GM12878 (cell line): Measurements from ENCODE around the gene KNSTRN. TPM values are rescaled to one million over a fixed set of nuclear protein-coding genes. Genes with fewer than 3 reads are reported as not detected.

Experiments used
- ATAC-seq: fragments of 200-7000 bp; cut with Tn5 transposase; 3 replicates; pipeline ENCODE4 v1.9.1; 2020; ENCODE audit warnings: mild to moderate bottlenecking, moderate library complexity
- BruUV-seq: library from RNA; stranded (reverse); fragments of 400-500 nt; replicated peaks from 2 replicates; lab custom pipeline; 2021; lab: Mats Ljungman, UMichigan
- CTCF ChIA-PET: fragments of 300-600 bp; sonication (Branson Sonifier 250); formaldehyde crosslinking; extraction: SDS; loops from one replicate; lab custom pipeline; 2021; ENCODE audit warnings: inconsistent platforms; lab: Yijun Ruan, JAX
- POLR2A ChIA-PET: fragments of 350-600 bp; formaldehyde crosslinking; extraction: SDS; loops from one replicate; lab custom pipeline; 2021; ENCODE audit warnings: inconsistent platforms; lab: Charles Lee
- RAD21 ChIA-PET: fragments of 300-600 bp; sonication (Branson Sonifier 250); formaldehyde crosslinking; loops from one replicate; lab custom pipeline; 2023; ENCODE audit warnings: antibody characterized with exemption; ENCODE audit not compliant: unreplicated experiment; lab: Charles Lee
- SMC1A ChIA-PET: fragments of 300-600 bp; sonication (Branson Sonifier 250); formaldehyde crosslinking; loops from one replicate; lab custom pipeline; 2023; ENCODE audit not compliant: unreplicated experiment, uncharacterized antibody; lab: Charles Lee
- DNase-seq: peaks from one replicate; pipeline ENCODE4 v3.0.0-alpha.2; 2011; ENCODE audit warnings: low read depth, low spot score
- FAIRE-seq: peaks from 3 replicates; lab custom pipeline; 2011; peaks lifted over from hg19 to GRCh38; lab: Jason Lieb, UNC
- H2AFZ ChIP-seq: 2 replicates; pipeline ENCODE4 v1.6.0; 2011; ENCODE audit warnings: low read depth, low read length, control low read depth; ENCODE audit not compliant: control insufficient read depth
- H3K27ac ChIP-seq: 2 replicates; pipeline ENCODE4 v1.5.1; 2011; ENCODE audit warnings: control low read depth; ENCODE audit not compliant: control insufficient read depth, insufficient read depth
- H3K27me3 ChIP-seq, 2 experiments: replicated peaks in 1 of 2; 2 replicates each; pipeline versions ENCODE4 v1.6.0 to v1.6.1; 2011; ENCODE audit warnings: low read length in 1 of 2; ENCODE audit not compliant: control insufficient read depth in 2 of 2, insufficient read depth in 2 of 2
- H3K36me3 ChIP-seq, 2 experiments: 2 replicates each; pipeline ENCODE4 v1.5.1; 2011; ENCODE audit warnings: low read length in 1 of 2; ENCODE audit not compliant: control insufficient read depth in 2 of 2, insufficient read depth in 2 of 2
- H3K4me1 ChIP-seq: 2 replicates; pipeline ENCODE4 v1.6.1; 2011; ENCODE audit warnings: mild to moderate bottlenecking, low read length, moderate library complexity, mixed read lengths; ENCODE audit not compliant: control insufficient read depth, insufficient read depth
- H3K4me2 ChIP-seq: 2 replicates; pipeline ENCODE4 v1.6.0; 2011; ENCODE audit warnings: control low read depth; ENCODE audit not compliant: control insufficient read depth, insufficient read depth
- H3K4me3 ChIP-seq: fragments of 200-600 bp; sonication (generic); 2 replicates; pipeline ENCODE4 v1.5.1; 2016
- H3K79me2 ChIP-seq: 2 replicates; pipeline ENCODE4 v1.6.0; 2011; ENCODE audit warnings: low read length; ENCODE audit not compliant: control insufficient read depth, insufficient read depth
- H3K9ac ChIP-seq: 2 replicates; pipeline ENCODE4 v1.8.0; 2011; ENCODE audit warnings: low read length, control low read depth, mixed read lengths; ENCODE audit not compliant: control insufficient read depth, insufficient read depth
- H3K9me3 ChIP-seq: replicated peaks from 3 replicates; pipeline ENCODE4 v1.5.1; 2011; ENCODE audit warnings: mild to moderate bottlenecking, low read length; ENCODE audit not compliant: control insufficient read depth, insufficient read depth
- H4K20me1 ChIP-seq: 2 replicates; pipeline ENCODE4 v1.6.0; 2011; ENCODE audit not compliant: control insufficient read depth, insufficient read depth
- ATF7 ChIP-seq: fragments of 450-650 bp; IDR thresholded peaks from 2 replicates; pipeline ENCODE4 v1.6.1; 2016; ENCODE audit warnings: low read depth, mild to moderate bottlenecking
- BCL11A ChIP-seq: IDR thresholded peaks from 2 replicates; pipeline ENCODE4 v1.6.1; 2011; ENCODE audit warnings: low read depth, low read length
- CBX5 ChIP-seq: sonication (generic); IDR thresholded peaks from 2 replicates; pipeline ENCODE4 v1.6.1; 2016; ENCODE audit warnings: low read depth, moderate library complexity, mild to moderate bottlenecking, inconsistent platforms
- CEBPZ ChIP-seq: fragments of 150-350 bp; IDR thresholded peaks from 2 replicates; pipeline ENCODE4 v1.6.1; 2016; ENCODE audit warnings: low read depth, low read length
- IKZF2 ChIP-seq, 2 experiments: fragments of 450-650 bp; IDR thresholded peaks; 2 replicates each; pipeline ENCODE4 v1.6.1; 2017; ENCODE audit warnings: mild to moderate bottlenecking in 2 of 2, moderate library complexity in 2 of 2
- NRF1 ChIP-seq: conservative IDR thresholded peaks from 2 replicates; pipeline ENCODE4 v1.6.1; 2011; ENCODE audit warnings: mild to moderate bottlenecking, low read depth, low read length, improper control_type of control experiment
- TAF1 ChIP-seq: IDR thresholded peaks from 2 replicates; pipeline ENCODE4 v1.6.1; 2011; ENCODE audit warnings: mild to moderate bottlenecking, low read depth, low read length, borderline replicate concordance
- USF1 ChIP-seq: IDR thresholded peaks from 2 replicates; pipeline ENCODE4 v1.6.1; 2011; ENCODE audit warnings: borderline replicate concordance, low read depth, mild to moderate bottlenecking, moderate library complexity, mixed read lengths, low read length; ENCODE audit not compliant: insufficient read depth; ENCODE audit errors: extremely low read length
- ZNF207 ChIP-seq: fragments of 450-650 bp; IDR thresholded peaks from 2 replicates; pipeline ENCODE4 v1.6.1; 2014; ENCODE audit warnings: antibody characterized with exemption, mild to moderate bottlenecking, borderline replicate concordance
- WGBS: methylation state at CpG from one replicate; pipeline ENCODE4 v1.1.6; 2016; ENCODE audit warnings: low lambda C conversion rate; ENCODE audit not compliant: insufficient replicate concordance, insufficient coverage; ENCODE audit errors: missing lambda C conversion rate; 5-methylcytosine and 5-hydroxymethylcytosine counted together
- in situ Hi-C: fragments of 300-500 bp; cut with MboI; formaldehyde crosslinking; loops from 9 replicates; pipeline ENCODE4 v1.14.3; 2018; ENCODE audit warnings: mixed read lengths
- intact Hi-C: fragments of 100-400 bp; cut with micrococcal nuclease; formaldehyde crosslinking; loops from one replicate; pipeline ENCODE4 v1.14.2; 2022; ENCODE audit not compliant: unreplicated experiment
- polyA plus RNA-seq, 11 experiments: library from polyadenylated mRNA; depleted of rRNA in 4 of 11; unstranded in 6 of 11; stranded (reverse) in 5 of 11; fragments of >200 nt; fragmentation: Nextera tagmentation in 4 of 11; fragmentation: Illumina TruSeq in 1 of 11; extraction: Ambion mirVana in 4 of 11; extraction: Trizol in 1 of 11; gene quantifications; 1 replicate in 1 of 11; 2 replicates in 10 of 11; pipeline versions ENCODE4 v1.2.1 to v1.2.3, GENCODE V29; 2011 to 2016; ENCODE audit warnings: inconsistent platforms in 2 of 11, missing spikeins in 2 of 11, low read depth in 1 of 11
- total RNA-seq, 4 experiments: library from RNA; depleted of rRNA in 3 of 4; stranded (reverse); fragments of >200 nt in 3 of 4; fragmentation: Illumina TruSeq in 1 of 4; extraction: Trizol in 1 of 4; gene quantifications; 2 replicates each; pipeline versions ENCODE4 v1.2.1 to v1.2.3, GENCODE V29; 2013 to 2021
- TF ChIP-seq, protein P1 (sequence below): fragments of 450-650 bp; IDR thresholded peaks from 2 replicates; pipeline ENCODE4 v1.6.1; 2018; ENCODE audit warnings: borderline replicate concordance, mild to moderate bottlenecking; ENCODE audit not compliant: partially characterized antibody
- TF ChIP-seq, protein P2 (sequence below): fragments of 450-650 bp; IDR thresholded peaks from 2 replicates; pipeline ENCODE4 v1.6.1; 2016; ENCODE audit warnings: mild to moderate bottlenecking

KNSTRN gene
- total and polyA plus RNA-seq, 10 of the 15 experiments (the other 5 are each of a cell fraction or from before 2014, with no cell fraction given), result 30.3 to 72.1 (median 47.1) TPM

GRCh38 chr15:40360015-40360414 lies 22.5 kb upstream of the KNSTRN start:
- in situ Hi-C loops, result no loop called here
- no peaks in the 10 kb centered on the region for H4K20me1 ChIP-seq
- H3K79me2 ChIP-seq, result no peaks in the 10 kb centered on the region
- no peak for FAIRE-seq
- no peak overlapping the region for H3K4me3 ChIP-seq
- BruUV-seq, result no TSS peak
- intact Hi-C loops, result no loop called here
- no peak overlapping the region for H3K4me2 ChIP-seq
- TF ChIP-seq, protein P1, sequence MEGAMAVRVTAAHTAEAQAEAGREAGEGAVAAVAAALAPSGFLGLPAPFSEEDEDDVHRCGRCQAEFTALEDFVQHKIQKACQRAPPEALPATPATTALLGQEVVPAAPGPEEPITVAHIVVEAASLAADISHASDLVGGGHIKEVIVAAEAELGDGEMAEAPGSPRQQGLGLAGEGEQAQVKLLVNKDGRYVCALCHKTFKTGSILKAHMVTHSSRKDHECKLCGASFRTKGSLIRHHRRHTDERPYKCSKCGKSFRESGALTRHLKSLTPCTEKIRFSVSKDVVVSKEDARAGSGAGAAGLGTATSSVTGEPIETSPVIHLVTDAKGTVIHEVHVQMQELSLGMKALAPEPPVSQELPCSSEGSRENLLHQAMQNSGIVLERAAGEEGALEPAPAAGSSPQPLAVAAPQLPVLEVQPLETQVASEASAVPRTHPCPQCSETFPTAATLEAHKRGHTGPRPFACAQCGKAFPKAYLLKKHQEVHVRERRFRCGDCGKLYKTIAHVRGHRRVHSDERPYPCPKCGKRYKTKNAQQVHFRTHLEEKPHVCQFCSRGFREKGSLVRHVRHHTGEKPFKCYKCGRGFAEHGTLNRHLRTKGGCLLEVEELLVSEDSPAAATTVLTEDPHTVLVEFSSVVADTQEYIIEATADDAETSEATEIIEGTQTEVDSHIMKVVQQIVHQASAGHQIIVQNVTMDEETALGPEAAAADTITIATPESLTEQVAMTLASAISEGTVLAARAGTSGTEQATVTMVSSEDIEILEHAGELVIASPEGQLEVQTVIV, result no peak
- TF ChIP-seq, protein P2, sequence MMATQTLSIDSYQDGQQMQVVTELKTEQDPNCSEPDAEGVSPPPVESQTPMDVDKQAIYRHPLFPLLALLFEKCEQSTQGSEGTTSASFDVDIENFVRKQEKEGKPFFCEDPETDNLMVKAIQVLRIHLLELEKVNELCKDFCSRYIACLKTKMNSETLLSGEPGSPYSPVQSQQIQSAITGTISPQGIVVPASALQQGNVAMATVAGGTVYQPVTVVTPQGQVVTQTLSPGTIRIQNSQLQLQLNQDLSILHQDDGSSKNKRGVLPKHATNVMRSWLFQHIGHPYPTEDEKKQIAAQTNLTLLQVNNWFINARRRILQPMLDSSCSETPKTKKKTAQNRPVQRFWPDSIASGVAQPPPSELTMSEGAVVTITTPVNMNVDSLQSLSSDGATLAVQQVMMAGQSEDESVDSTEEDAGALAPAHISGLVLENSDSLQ, result no peak
- TF ChIP-seq ZNF207 (no peak), TAF1 (no peak), USF1 (no peak), NRF1 (no peak), IKZF2 (IDR thresholded peaks at IDR 0.05) (no peak), CEBPZ (no peak), CBX5 (no peak), ATF7 (no peak), BCL11A (no peak)
- TF ChIP-seq, all 136 proteins: peak for 0
- POLR2A ChIA-PET, result no interaction called here
- no peak overlapping the region for H3K9ac ChIP-seq
- CTCF ChIA-PET, result interaction anchor here (1.0 kb wide), 1 partner anchor 16 kb away, joined by 3 read pairs; no protein-coding TSS in a partner anchor
- RAD21 ChIA-PET, result no interaction called here
- peaks cover 0 to 4% of the 10 kb centered on the region in 2 experiments; a peak in 3 of 4 replicates for H3K27me3 ChIP-seq
- no peak overlapping the region for H3K27ac ChIP-seq
- 63% methylated on average over 4 of the region's 4 CpGs for WGBS
- no peak for ATAC-seq
- H3K36me3 ChIP-seq, result no peaks in the 10 kb centered on the region
- no peaks in the 10 kb centered on the region for H3K9me3 ChIP-seq
- H3K4me1 ChIP-seq, result peaks cover 5% of the 10 kb centered on the region; the same call in 1 of the 2 replicates
- H2AFZ ChIP-seq, result no peak overlapping the region
- SMC1A ChIA-PET, result no interaction called here
- DNase-seq, result no peak
